Lower lobe of right lung (tissue), 2 donors: ENCODE data around the gene TMEM131L. TPM values are rescaled to one million over a fixed set of nuclear protein-coding genes. Genes with fewer than 3 reads are reported as not detected.
A peak's percentile ranks its signal among the peaks of the same experiment; 100 is the strongest.
"Not testable (repeated sequence)": the region's sequence is repeated elsewhere in the genome, so short reads cannot be mapped to it uniquely, and the experiment has no call there.

Experiments used
- ATAC-seq, 2 donors: fragments of 200-7000 bp; cut with Tn5 transposase; one replicate each; pipeline ENCODE4 v1.9.1; 2020 to 2022; ENCODE audit warnings: mild to moderate bottlenecking in 2 of 2, moderate library complexity in 2 of 2
- DNase-seq: peaks from one replicate; pipeline ENCODE4 v3.0.0-alpha.2; 2020
- H3K27ac ChIP-seq: fragments of 200-600 bp; one replicate; pipeline ENCODE4 v1.8.0; 2022
- H3K27me3 ChIP-seq: fragments of 200-600 bp; one replicate; pipeline ENCODE4 v1.8.0; 2022; ENCODE audit warnings: low read depth
- H3K36me3 ChIP-seq: fragments of 200-600 bp; one replicate; pipeline ENCODE4 v1.8.0; 2022; ENCODE audit warnings: mild to moderate bottlenecking
- H3K4me1 ChIP-seq: fragments of 200-600 bp; one replicate; pipeline ENCODE4 v1.8.0; 2022
- H3K4me3 ChIP-seq: fragments of 200-600 bp; one replicate; pipeline ENCODE4 v1.8.0; 2022; ENCODE audit warnings: mild to moderate bottlenecking
- H3K9me3 ChIP-seq: fragments of 200-600 bp; one replicate; pipeline ENCODE4 v1.8.0; 2022
- CTCF ChIP-seq: fragments of 200-600 bp; IDR thresholded peaks from one replicate; pipeline ENCODE4 v1.8.0; 2022; ENCODE audit warnings: antibody characterized with exemption, mild to moderate bottlenecking
- intact Hi-C: fragments of 100-400 bp; cut with DNase I; formaldehyde crosslinking; loops from one replicate; pipeline ENCODE4 v1.11.0; 2022
- total RNA-seq: library from RNA; stranded (reverse); fragmentation: NEBNext Ultra II Directional; extraction: Animal tissue kit (Norgen Biotek cat#: 25700); gene quantifications from one replicate; pipeline ENCODE4 v1.2.1, GENCODE V29; 2021
- donor health status: DM: no; HTN: yes; CAD: no; lungs with severe emphysema.

Gene TMEM131L
- total RNA-seq, 1 donor from 2014 or later: 21.7 TPM

- no peaks in the 10 kb centered on the region for H3K9me3 ChIP-seq
- no peak for ATAC-seq
- H3K4me3 ChIP-seq: peak overlapping the region; percentile 88
- no peak for DNase-seq
- TF ChIP-seq CTCF: no peak
- H3K27ac ChIP-seq: no peak overlapping the region
- H3K36me3 ChIP-seq: peaks cover 2% of the 10 kb centered on the region
- peaks cover 50% of the 10 kb centered on the region for H3K4me1 ChIP-seq
- intact Hi-C loops: no loop called here
- no peaks in the 10 kb centered on the region for H3K27me3 ChIP-seq
These were observed 2.4 kb downstream of the TMEM131L start for GRCh38 chr4:153468587-153468986.

DNA sequence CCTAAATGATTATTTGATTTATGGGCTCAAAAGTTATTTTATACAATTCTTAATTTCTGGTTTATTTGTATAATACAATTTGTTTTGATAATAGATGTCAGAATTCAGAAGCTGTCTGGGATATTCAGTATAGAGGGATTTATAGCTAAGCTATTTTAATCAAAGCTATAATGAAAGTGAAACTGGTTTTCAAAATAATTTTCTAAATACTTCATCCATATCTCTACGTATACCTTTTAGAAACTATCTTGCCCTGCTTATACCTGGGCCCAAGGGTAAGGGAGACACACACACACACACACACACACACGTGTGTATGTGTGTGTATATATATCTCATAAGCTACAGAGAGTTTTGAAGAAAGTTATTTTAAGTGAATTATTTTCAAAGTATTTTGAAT lies 2.9 kb downstream of the TMEM131L start:
- no peaks in the 10 kb centered on the region for H3K27me3 ChIP-seq
- no peak overlapping the region for H3K27ac ChIP-seq
- intact Hi-C loops: no loop called here
- no peak for ATAC-seq
- DNase-seq: no peak
- H3K9me3 ChIP-seq: no peaks in the 10 kb centered on the region
- peaks cover 50% of the 10 kb centered on the region for H3K4me1 ChIP-seq
- TF ChIP-seq CTCF: no peak
- peaks cover 6% of the 10 kb centered on the region for H3K36me3 ChIP-seq
- peak overlapping the region; percentile 88 for H3K4me3 ChIP-seq

- H3K9me3 ChIP-seq, H3K4me3 ChIP-seq, ATAC-seq, intact Hi-C loops, H3K27me3 ChIP-seq, H3K27ac ChIP-seq, DNase-seq: not testable (repeated sequence)
- H3K36me3 ChIP-seq: peaks cover 16% of the 10 kb centered on the region
- peaks cover 42% of the 10 kb centered on the region for H3K4me1 ChIP-seq
These were observed 5.0 kb downstream of the TMEM131L start for GRCh38 chr4:153471071-153471697.

- peak in 1 of 2 donors; percentile 26 for ATAC-seq
- Histone ChIP-seq H3K4me3 (no peak overlapping the region), H3K27me3 (no peaks in the 10 kb centered on the region), H3K9me3 (no peaks in the 10 kb centered on the region), H3K36me3 (peaks cover 16% of the 10 kb centered on the region), H3K27ac (no peak overlapping the region), H3K4me1 (peaks cover 42% of the 10 kb centered on the region)
- no peak for TF ChIP-seq CTCF
- DNase-seq: no peak
- intact Hi-C loops: no loop called here
These were observed 5.5 kb downstream of the TMEM131L start for GRCh38 chr4:153471698-153472093.

- Histone ChIP-seq H3K4me3 (no peak overlapping the region), H3K27ac (no peak overlapping the region), H3K9me3 (no peaks in the 10 kb centered on the region), H3K36me3 (peaks cover 16% of the 10 kb centered on the region), H3K27me3 (no peaks in the 10 kb centered on the region), H3K4me1 (peaks cover 40% of the 10 kb centered on the region)
- intact Hi-C loops: no loop called here
- no peak for TF ChIP-seq CTCF
- DNase-seq (no peak), ATAC-seq (peak in 1 of 2 donors; percentile 47)
These were observed 6.2 kb downstream of the TMEM131L start for GRCh38 chr4:153472122-153473037.

GRCh38 chr4:153474251-153474650 lies 8.1 kb downstream of the TMEM131L start:
- intact Hi-C loops: no loop called here
- H3K36me3 ChIP-seq: peaks cover 16% of the 10 kb centered on the region
- H3K27ac ChIP-seq: no peak overlapping the region
- ATAC-seq: no peak
- no peaks in the 10 kb centered on the region for H3K27me3 ChIP-seq
- no peaks in the 10 kb centered on the region for H3K9me3 ChIP-seq
- no peak for DNase-seq
- H3K4me3 ChIP-seq: no peak overlapping the region
- no peak for TF ChIP-seq CTCF
- H3K4me1 ChIP-seq: peaks cover 21% of the 10 kb centered on the region
